ENCODE data around the gene BMP7. TPM values are rescaled to one million over a fixed set of nuclear protein-coding genes. Genes with fewer than 3 reads are reported as not detected.

BMP7 gene
- total RNA-seq, 1 donor from 2014 or later, result 23.0 TPM

DNA sequence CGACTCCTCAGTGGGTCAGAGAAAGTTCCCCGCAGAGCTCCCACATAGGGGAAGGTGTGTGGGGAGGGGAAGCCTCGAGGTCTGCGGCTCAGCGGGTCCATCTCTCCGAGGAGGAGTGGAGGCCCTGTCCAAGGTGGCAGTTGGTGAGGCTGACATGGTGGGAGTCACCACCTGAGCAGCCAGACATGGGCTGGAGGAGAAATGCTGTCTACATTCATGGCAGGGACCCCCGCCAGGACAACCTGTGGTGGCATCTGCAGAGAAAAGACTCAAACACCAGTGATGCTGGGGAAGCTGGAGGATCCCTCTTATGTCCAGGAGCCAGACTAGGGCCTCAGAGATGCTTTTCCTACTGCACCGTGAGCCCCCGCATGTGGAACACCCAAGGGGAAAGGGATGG, 49.8 kb downstream of the BMP7 start:
- Mint-ChIP-seq H3K9me3 (no peaks in the 10 kb centered on the region), H3K27me3 (ENCODE audit: low read depth) (no peaks in the 10 kb centered on the region), H3K36me3 (peaks cover 3% of the 10 kb centered on the region), H3K27ac (no peak overlapping the region), H3K4me3 (no peak overlapping the region), H3K4me1 (peaks cover 17% of the 10 kb centered on the region)
- no peak for DNase-seq (ENCODE audit: low spot score in 2 of 2, unreplicated experiment in 2 of 2)
- TF ChIP-seq, protein P1, sequence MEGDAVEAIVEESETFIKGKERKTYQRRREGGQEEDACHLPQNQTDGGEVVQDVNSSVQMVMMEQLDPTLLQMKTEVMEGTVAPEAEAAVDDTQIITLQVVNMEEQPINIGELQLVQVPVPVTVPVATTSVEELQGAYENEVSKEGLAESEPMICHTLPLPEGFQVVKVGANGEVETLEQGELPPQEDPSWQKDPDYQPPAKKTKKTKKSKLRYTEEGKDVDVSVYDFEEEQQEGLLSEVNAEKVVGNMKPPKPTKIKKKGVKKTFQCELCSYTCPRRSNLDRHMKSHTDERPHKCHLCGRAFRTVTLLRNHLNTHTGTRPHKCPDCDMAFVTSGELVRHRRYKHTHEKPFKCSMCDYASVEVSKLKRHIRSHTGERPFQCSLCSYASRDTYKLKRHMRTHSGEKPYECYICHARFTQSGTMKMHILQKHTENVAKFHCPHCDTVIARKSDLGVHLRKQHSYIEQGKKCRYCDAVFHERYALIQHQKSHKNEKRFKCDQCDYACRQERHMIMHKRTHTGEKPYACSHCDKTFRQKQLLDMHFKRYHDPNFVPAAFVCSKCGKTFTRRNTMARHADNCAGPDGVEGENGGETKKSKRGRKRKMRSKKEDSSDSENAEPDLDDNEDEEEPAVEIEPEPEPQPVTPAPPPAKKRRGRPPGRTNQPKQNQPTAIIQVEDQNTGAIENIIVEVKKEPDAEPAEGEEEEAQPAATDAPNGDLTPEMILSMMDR (IDR thresholded peaks at IDR 0.05; ENCODE audit: unreplicated experiment), result no peak

DNA sequence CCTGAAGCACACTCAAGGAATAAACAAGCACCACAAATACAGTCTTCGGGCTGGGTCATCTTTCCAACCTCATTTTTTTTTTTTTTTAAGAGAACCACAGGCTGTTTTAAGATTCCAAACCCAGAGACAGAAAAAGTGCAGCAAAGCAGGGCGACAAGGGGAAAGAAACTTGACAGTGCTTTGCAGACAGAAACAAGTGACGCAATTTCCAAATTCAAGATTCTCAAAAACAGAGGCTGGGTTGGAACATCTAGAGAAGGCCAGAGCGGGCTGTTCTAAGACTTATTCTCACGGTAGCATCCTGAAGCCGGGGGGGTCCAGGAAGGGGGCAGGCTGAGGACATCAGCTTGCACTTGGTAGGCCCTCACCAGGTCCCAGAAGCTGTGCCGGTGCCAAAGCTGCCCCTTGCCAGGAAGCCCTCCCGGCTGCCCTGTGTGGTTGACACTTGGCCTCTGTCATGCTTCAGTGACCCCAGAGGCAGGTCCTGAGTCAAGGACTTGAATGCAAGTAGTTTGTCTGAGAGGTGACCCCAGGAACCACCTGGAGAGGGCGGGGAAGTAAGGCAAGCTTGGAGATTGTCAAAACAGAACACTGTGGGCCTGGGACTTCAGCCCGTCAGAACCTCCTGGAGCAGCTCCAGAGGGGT, 50.5 kb downstream of the BMP7 start:
- H3K9me3 Mint-ChIP-seq, result no peaks in the 10 kb centered on the region
- H3K36me3 Mint-ChIP-seq, result peaks cover 3% of the 10 kb centered on the region
- no peak overlapping the region for H3K4me3 Mint-ChIP-seq
- H3K27me3 Mint-ChIP-seq (ENCODE audit: low read depth), result no peaks in the 10 kb centered on the region
- DNase-seq (ENCODE audit: low spot score in 2 of 2, unreplicated experiment in 2 of 2), result no peak
- peaks cover 20% of the 10 kb centered on the region for H3K4me1 Mint-ChIP-seq
- TF ChIP-seq, protein P1 (IDR thresholded peaks at IDR 0.05; ENCODE audit: unreplicated experiment), result no peak
- no peak overlapping the region for H3K27ac Mint-ChIP-seq

DNA sequence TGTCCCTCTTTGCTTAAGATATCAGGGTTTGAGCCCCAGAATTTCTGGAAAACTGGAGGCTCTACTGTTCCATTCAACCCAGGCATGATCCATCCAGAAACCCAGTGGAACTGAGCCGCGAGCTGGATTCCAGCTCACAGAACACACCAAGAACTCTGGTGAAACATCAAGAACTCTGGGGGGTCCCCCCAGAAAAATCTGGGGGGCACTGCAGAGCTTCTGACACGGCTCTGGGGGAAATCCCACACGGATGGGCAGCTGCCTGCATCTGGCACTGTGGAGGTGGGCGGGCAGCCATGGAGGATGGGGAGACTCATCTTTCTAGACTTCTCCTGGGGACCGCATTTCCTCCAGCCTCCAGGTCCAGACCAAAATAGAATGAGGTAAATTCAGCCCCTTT, 51.0 kb downstream of the BMP7 start:
- Mint-ChIP-seq H3K9me3 (no peaks in the 10 kb centered on the region), H3K27ac (no peak overlapping the region), H3K36me3 (peaks cover 3% of the 10 kb centered on the region), H3K4me1 (peaks cover 20% of the 10 kb centered on the region), H3K27me3 (ENCODE audit: low read depth) (no peaks in the 10 kb centered on the region), H3K4me3 (no peak overlapping the region)
- TF ChIP-seq, protein P1 (IDR thresholded peaks at IDR 0.05; ENCODE audit: unreplicated experiment), result no peak
- DNase-seq (ENCODE audit: low spot score in 2 of 2, unreplicated experiment in 2 of 2), result no peak

DNA sequence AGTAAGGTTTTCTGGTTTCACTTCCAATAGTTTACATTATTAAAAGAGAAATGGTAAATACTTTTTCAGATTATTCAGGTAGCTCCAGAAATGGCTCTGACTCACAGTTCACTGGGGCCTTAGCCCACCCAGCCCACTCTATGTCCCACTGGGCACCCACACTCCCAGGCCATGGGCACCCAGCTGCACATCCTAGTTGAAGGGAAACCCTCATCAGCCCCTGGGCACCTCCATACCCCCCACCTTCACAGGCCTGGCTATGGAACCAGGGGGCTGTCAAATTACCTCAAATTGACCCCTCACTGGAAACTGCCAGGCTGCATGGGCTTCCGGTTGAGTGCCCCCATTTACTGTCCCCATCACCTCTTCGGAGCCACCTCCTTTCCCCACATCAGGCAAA, 51.5 kb downstream of the BMP7 start:
- H3K9me3 Mint-ChIP-seq, result no peaks in the 10 kb centered on the region
- H3K4me3 Mint-ChIP-seq, result no peak overlapping the region
- no peak for DNase-seq (ENCODE audit: low spot score in 2 of 2, unreplicated experiment in 2 of 2)
- H3K36me3 Mint-ChIP-seq, result peaks cover 3% of the 10 kb centered on the region
- H3K27ac Mint-ChIP-seq, result no peak overlapping the region
- H3K27me3 Mint-ChIP-seq (ENCODE audit: low read depth), result no peaks in the 10 kb centered on the region
- TF ChIP-seq, protein P1 (IDR thresholded peaks at IDR 0.05; ENCODE audit: unreplicated experiment), result no peak
- peaks cover 20% of the 10 kb centered on the region for H3K4me1 Mint-ChIP-seq

DNA sequence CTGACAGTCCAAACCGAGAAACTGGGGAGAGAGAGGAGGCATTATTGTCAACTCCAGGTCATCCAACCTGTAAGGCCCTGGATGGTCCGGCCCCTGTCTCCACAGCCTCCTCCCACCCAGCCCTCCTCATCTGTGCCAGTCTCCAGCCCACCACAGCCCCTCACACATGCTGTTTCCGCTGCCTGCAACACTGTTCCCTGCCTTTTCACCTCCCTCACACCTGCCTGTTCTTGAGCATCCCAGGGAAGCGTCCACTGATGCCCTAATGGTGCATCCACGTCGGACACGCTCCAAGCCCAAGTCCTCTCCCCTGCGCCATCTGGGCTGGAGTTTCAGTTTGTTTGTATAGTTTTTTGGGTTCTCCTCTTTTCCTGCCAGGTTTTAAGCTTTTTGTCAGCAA, 52.0 kb downstream of the BMP7 start:
- Mint-ChIP-seq H3K4me1 (peaks cover 20% of the 10 kb centered on the region), H3K27ac (no peak overlapping the region), H3K27me3 (ENCODE audit: low read depth) (no peaks in the 10 kb centered on the region), H3K9me3 (no peaks in the 10 kb centered on the region), H3K4me3 (no peak overlapping the region), H3K36me3 (peaks cover 3% of the 10 kb centered on the region)
- DNase-seq (ENCODE audit: low spot score in 2 of 2, unreplicated experiment in 2 of 2), result no peak
- TF ChIP-seq, protein P1 (IDR thresholded peaks at IDR 0.05; ENCODE audit: unreplicated experiment), result no peak

DNA sequence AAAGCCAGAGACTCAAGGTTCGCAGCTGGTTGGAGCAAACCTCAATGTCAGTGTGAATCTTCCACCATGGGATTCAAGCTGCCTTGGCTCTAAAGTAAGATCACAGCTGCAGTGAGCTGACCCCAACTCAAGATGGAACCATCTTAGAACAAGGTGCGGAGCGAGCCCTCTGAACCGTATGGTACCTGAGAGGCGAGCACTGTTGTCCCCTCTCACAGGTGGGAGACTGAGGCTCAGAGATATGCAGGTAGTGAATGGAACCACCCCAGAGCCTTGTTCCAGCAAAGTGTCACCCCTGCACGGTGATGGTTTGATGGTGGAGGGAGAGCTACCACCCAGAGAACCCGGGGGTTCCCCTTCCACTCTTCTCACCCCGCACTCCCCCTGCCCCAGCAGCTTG, 52.5 kb downstream of the BMP7 start:
- H3K27me3 Mint-ChIP-seq (ENCODE audit: low read depth), result no peaks in the 10 kb centered on the region
- H3K36me3 Mint-ChIP-seq, result peaks cover 3% of the 10 kb centered on the region
- no peak overlapping the region for H3K4me3 Mint-ChIP-seq
- DNase-seq (ENCODE audit: low spot score in 2 of 2, unreplicated experiment in 2 of 2), result no peak
- TF ChIP-seq, protein P1 (IDR thresholded peaks at IDR 0.05; ENCODE audit: unreplicated experiment), result no peak
- H3K27ac Mint-ChIP-seq, result no peak overlapping the region
- H3K4me1 Mint-ChIP-seq, result peaks cover 20% of the 10 kb centered on the region
- no peaks in the 10 kb centered on the region for H3K9me3 Mint-ChIP-seq
